B cell (primary cell): ENCODE results near the gene HAGHL. TPM values are rescaled to one million over a fixed set of nuclear protein-coding genes. Genes with fewer than 3 reads are reported as not detected.

Source experiments
- ATAC-seq: fragments of 200-7000 bp; cut with Tn5 transposase; one replicate; pipeline ENCODE4 v1.10.0; 2021; ENCODE audit warnings: low read depth, mild to moderate bottlenecking, moderate number of reproducible peaks, moderate library complexity
- CTCF ChIA-PET: fragments of 350-600 bp; sonication (Branson Sonifier 250); formaldehyde crosslinking; loops from one replicate; lab custom pipeline; 2021; ENCODE audit warnings: antibody characterized with exemption, inconsistent platforms; lab: Charles Lee
- POLR2A ChIA-PET: fragments of 350-600 bp; sonication (Branson Sonifier 250); formaldehyde crosslinking; loops from one replicate; lab custom pipeline; 2021; ENCODE audit warnings: antibody characterized with exemption; lab: Charles Lee
- DNase-seq: peaks from one replicate; pipeline ENCODE4 v3.0.0; 2013
- H2AFZ ChIP-seq: 2 replicates; pipeline ENCODE4 v1.6.1; 2012; ENCODE audit warnings: mild to moderate bottlenecking, low read depth, low read length; ENCODE audit not compliant: insufficient read depth, poor library complexity, severe bottlenecking
- H3K27ac ChIP-seq, 2 donors: 1 replicate in 1 of 2; 2 replicates in 1 of 2; pipeline ENCODE4 v1.5.1; 2012 to 2013; ENCODE audit warnings: low read length in 2 of 2, mild to moderate bottlenecking in 2 of 2, moderate library complexity in 1 of 2
- H3K27me3 ChIP-seq, 4 experiments: fragments of 200-600 bp in 1 of 4; sonication (generic) in 1 of 4; replicated peaks in 1 of 4; 1 replicate in 2 of 4; 2 replicates in 2 of 4; pipeline versions ENCODE4 v1.6.1 to v1.7.0; 2013 to 2016; ENCODE audit warnings: low read length in 3 of 4, mild to moderate bottlenecking in 2 of 4, mixed read lengths in 1 of 4, moderate library complexity in 1 of 4; ENCODE audit not compliant: insufficient read depth in 4 of 4, control insufficient read depth in 3 of 4; ENCODE audit errors: control extremely low read depth in 1 of 4
- H3K36me3 ChIP-seq, 2 experiments: replicated peaks in 1 of 2; 1 replicate in 1 of 2; 2 replicates in 1 of 2; pipeline versions ENCODE4 v1.6.1 to v1.7.1; 2013; ENCODE audit warnings: low read length in 1 of 2; ENCODE audit not compliant: insufficient read depth in 2 of 2, control insufficient read depth in 1 of 2; ENCODE audit errors: control extremely low read depth in 1 of 2, extremely low read depth in 1 of 2
- H3K4me1 ChIP-seq, 2 donors: fragments of 200-600 bp in 1 of 2; sonication (generic) in 1 of 2; 1 replicate in 1 of 2; 2 replicates in 1 of 2; pipeline versions ENCODE4 v1.5.1 to v1.6.1; 2013 to 2017; ENCODE audit warnings: low read length in 2 of 2; ENCODE audit not compliant: control insufficient read depth in 2 of 2, insufficient read depth in 2 of 2
- H3K4me2 ChIP-seq: replicated peaks from 2 replicates; pipeline ENCODE3; 2012; ENCODE audit warnings: mild to moderate bottlenecking, low read depth, low read length; ENCODE audit not compliant: poor library complexity, severe bottlenecking
- H3K4me3 ChIP-seq, 5 experiments: fragments of 200-600 bp in 1 of 5; sonication (generic) in 1 of 5; 1 replicate in 3 of 5; 2 replicates in 2 of 5; pipeline versions ENCODE4 v1.5.1 to v1.7.0; 2011 to 2016; ENCODE audit warnings: low read length in 4 of 5, mild to moderate bottlenecking in 4 of 5, low read depth in 2 of 5, control low read depth in 1 of 5, moderate library complexity in 1 of 5; ENCODE audit not compliant: insufficient read depth in 1 of 5; ENCODE audit errors: control extremely low read depth in 1 of 5, extremely low read depth in 1 of 5
- H3K79me2 ChIP-seq: fragments of 200-600 bp; sonication (generic); one replicate; pipeline ENCODE4 v1.6.0; 2016; ENCODE audit warnings: low read length; ENCODE audit not compliant: control insufficient read depth, insufficient read depth
- H3K9ac ChIP-seq: fragments of 200-600 bp; sonication (generic); 2 replicates; pipeline ENCODE4 v1.6.1; 2017; ENCODE audit warnings: mild to moderate bottlenecking, low read length, moderate library complexity
- H3K9me3 ChIP-seq, 3 donors: one replicate each; pipeline versions ENCODE4 v1.6.1 to v1.7.1; 2013; ENCODE audit warnings: low read length in 2 of 3; ENCODE audit not compliant: control insufficient read depth in 2 of 3, insufficient read depth in 1 of 3; ENCODE audit errors: control extremely low read depth in 1 of 3
- H4K20me1 ChIP-seq: 2 replicates; pipeline ENCODE4 v1.6.0; 2012; ENCODE audit warnings: mild to moderate bottlenecking, low read length; ENCODE audit not compliant: insufficient read depth, control insufficient read depth, poor library complexity, severe bottlenecking
- H3K27ac Mint-ChIP-seq: one replicate; pipeline ENCODE4 v1.8.0; 2021; ENCODE audit warnings: mixed read lengths
- H3K27me3 Mint-ChIP-seq: one replicate; pipeline ENCODE4 v1.8.0; 2021; ENCODE audit warnings: mixed read lengths
- H3K4me1 Mint-ChIP-seq: one replicate; pipeline ENCODE4 v1.8.0; 2021; ENCODE audit warnings: mixed read lengths
- H3K4me3 Mint-ChIP-seq: one replicate; pipeline ENCODE4 v1.8.0; 2021; ENCODE audit warnings: mixed read lengths
- H3K9me3 Mint-ChIP-seq: one replicate; pipeline ENCODE4 v1.8.0; 2022; ENCODE audit warnings: mixed read lengths; ENCODE audit not compliant: insufficient read depth
- CTCF ChIP-seq: fragments of 200-600 bp; IDR thresholded peaks from one replicate; pipeline ENCODE4 v1.8.0; 2022; ENCODE audit warnings: antibody characterized with exemption, mild to moderate bottlenecking
- EZH2 ChIP-seq: IDR thresholded peaks from 2 replicates; pipeline ENCODE4 v1.6.1; 2012; ENCODE audit warnings: borderline replicate concordance, low read depth, mild to moderate bottlenecking, moderate library complexity, low read length; ENCODE audit not compliant: insufficient read depth, poor library complexity, severe bottlenecking
- WGBS: methylation state at CpG from one replicate; pipeline ENCODE4 v1.1.5; 2013; ENCODE audit warnings: missing lambda C conversion rate; ENCODE audit not compliant: insufficient coverage; 5-methylcytosine and 5-hydroxymethylcytosine counted together
- intact Hi-C: fragments of 100-400 bp; cut with micrococcal nuclease; formaldehyde crosslinking; loops from one replicate; pipeline ENCODE4 v1.10.0; 2022
- polyA plus RNA-seq: library from polyadenylated mRNA; depleted of rRNA; stranded (reverse); fragments of >200 nt; gene quantifications from 2 replicates; pipeline ENCODE4 v1.2.3, GENCODE V29; 2012
- total RNA-seq, 2 donors: library from RNA; stranded (reverse); fragments of 120-200 nt in 1 of 2; gene quantifications; 1 replicate in 1 of 2; 2 replicates in 1 of 2; pipeline versions ENCODE4 v1.2.3 to v1.2.4, GENCODE V29; 2013 to 2022

HAGHL gene
- total and polyA plus RNA-seq, 2 donors (not counting 1 experiment from before 2014, with no cell fraction given) = 32.3 to 87.1 TPM

GRCh38 chr16:760545-761343 lies 33.8 kb downstream of the HAGHL start, which contains the start of gene MSLN:
Gene MSLN, plus strand, starts transcription at chr16:760734. Its CDS starts 1,947 bp downstream, at chr16:762681.
- no peak within 1 kb of the TSS for H3K4me3 ChIP-seq
- Mint-ChIP-seq H3K4me3 (no peak within 1 kb of the TSS), H3K27me3 (peaks cover 14% of the 10 kb centered on the region), H3K9me3 (peaks cover 3% of the 10 kb centered on the region), H3K4me1 (no peaks in the 10 kb centered on the region), H3K27ac (no peak within 1 kb of the TSS)
- H3K9me3 ChIP-seq = peaks cover 0 to 4% (median 0%) of the 10 kb centered on the region in 3 donors
- CTCF ChIA-PET = no interaction called here
- H3K27me3 ChIP-seq = peaks cover 0 to 2% (median 0%) of the 10 kb centered on the region in 4 experiments
- H4K20me1 ChIP-seq = no peaks in the 10 kb centered on the region
- H2AFZ ChIP-seq = no peak within 1 kb of the TSS
- intact Hi-C loops = no loop called here
- 89% methylated on average over 37 of the region's 37 CpGs for WGBS
- no peaks in the 10 kb centered on the region for H3K36me3 ChIP-seq
- no peaks in the 10 kb centered on the region for H3K4me1 ChIP-seq
- DNase-seq (no peak), ATAC-seq (no peak)
- H3K27ac ChIP-seq = no peak within 1 kb of the TSS
- no peak within 1 kb of the TSS for H3K9ac ChIP-seq
- TF ChIP-seq CTCF (no peak), EZH2 (no peak)
- H3K4me2 ChIP-seq = no peak within 1 kb of the TSS
- POLR2A ChIA-PET = no interaction called here
- H3K79me2 ChIP-seq = no peaks in the 10 kb centered on the region
